K562 (cell line): Measurements from ENCODE around the gene CHMP4B. TPM values are rescaled to one million over a fixed set of nuclear protein-coding genes. Genes with fewer than 3 reads are reported as not detected.

Experiments
- ATAC-seq: fragments of 200-7000 bp; cut with Tn5 transposase; 3 replicates; pipeline ENCODE4 v1.9.1; 2020; ENCODE audit warnings: moderate library complexity
- BruUV-seq: library from RNA; stranded (reverse); fragments of 400-500 nt; replicated peaks from 2 replicates; lab custom pipeline; 2021; lab: Mats Ljungman, UMichigan
- CTCF ChIA-PET: fragments of 300-600 bp; formaldehyde crosslinking; extraction: SDS; loops from one replicate; lab custom pipeline; 2021; ENCODE audit warnings: low intra/inter-chr PET ratio; lab: Yijun Ruan, JAX
- POLR2A ChIA-PET: fragments of 300-600, 350-650 bp; sonication (Branson Sonifier 250); formaldehyde crosslinking; extraction: SDS; loops from one replicate; lab custom pipeline; 2021; ENCODE audit warnings: antibody characterized with exemption, inconsistent platforms; lab: Yijun Ruan, JAX
- DNase-seq, 4 experiments: peaks; one replicate each; pipeline versions ENCODE4 v3.0.0 to v3.0.0-alpha.2; 2011 to 2018; ENCODE audit warnings: low spot score in 3 of 4, mixed read lengths in 3 of 4; ENCODE audit errors: extremely low read depth in 1 of 4
- FAIRE-seq: peaks from 2 replicates; lab custom pipeline; 2011; peaks lifted over from hg19 to GRCh38; lab: Jason Lieb, UNC
- H2AFZ ChIP-seq: 2 replicates; pipeline ENCODE4 v1.6.0; 2011; ENCODE audit warnings: low read depth, low read length, control low read depth, inconsistent platforms
- H3K27ac ChIP-seq: fragments of 200-600 bp; 3 replicates; pipeline ENCODE4 v1.8.0; 2011; ENCODE audit warnings: low read depth, mild to moderate bottlenecking, control low read depth, inconsistent platforms, low read length, moderate library complexity, mixed read lengths; ENCODE audit errors: extremely low read depth
- H3K27me3 ChIP-seq, 2 experiments: fragments of 300-600 bp in 1 of 2; 2 replicates in 1 of 2; 3 replicates in 1 of 2; pipeline versions ENCODE4 v1.6.0 to v1.8.0; 2011; ENCODE audit warnings: inconsistent platforms in 2 of 2, low read length in 2 of 2, mild to moderate bottlenecking in 1 of 2, mixed read lengths in 1 of 2, moderate library complexity in 1 of 2; ENCODE audit not compliant: control insufficient read depth in 2 of 2, insufficient read depth in 2 of 2
- H3K36me3 ChIP-seq: fragments of 300-600 bp; 3 replicates; pipeline ENCODE4 v1.8.0; 2011; ENCODE audit warnings: mild to moderate bottlenecking, low read length, inconsistent platforms; ENCODE audit not compliant: control insufficient read depth, insufficient read depth
- H3K4me1 ChIP-seq, 2 experiments: fragments of 200-600 bp in 1 of 2; replicated peaks in 1 of 2; 2 replicates in 1 of 2; 3 replicates in 1 of 2; pipeline versions ENCODE4 v1.5.1 to v1.8.0; 2011; ENCODE audit warnings: inconsistent platforms in 2 of 2, low read length in 2 of 2, mild to moderate bottlenecking in 1 of 2, mixed read lengths in 1 of 2, moderate library complexity in 1 of 2; ENCODE audit not compliant: control insufficient read depth in 2 of 2, insufficient read depth in 2 of 2
- H3K4me2 ChIP-seq: 2 replicates; pipeline ENCODE4 v1.6.1; 2011; ENCODE audit warnings: low read length, control low read depth, inconsistent platforms, mixed read lengths; ENCODE audit not compliant: insufficient read depth
- H3K4me3 ChIP-seq: fragments of 200-600 bp; sonication (generic), shearing (Covaris generic); 2 replicates; pipeline ENCODE4 v1.5.1; 2016; ENCODE audit warnings: control low read depth, inconsistent platforms
- H3K79me2 ChIP-seq: fragments of 200-600 bp; 3 replicates; pipeline ENCODE4 v1.8.0; 2011; ENCODE audit warnings: low read length, inconsistent platforms; ENCODE audit not compliant: control insufficient read depth, insufficient read depth
- H3K9ac ChIP-seq, 2 experiments: 2 replicates each; pipeline versions ENCODE4 v1.6.0 to v1.6.1; 2011; ENCODE audit warnings: low read depth in 2 of 2, low read length in 2 of 2, control low read depth in 1 of 2, inconsistent platforms in 1 of 2, mild to moderate bottlenecking in 1 of 2, mixed read lengths in 1 of 2; ENCODE audit not compliant: insufficient read depth in 1 of 2
- H3K9me1 ChIP-seq: one replicate; pipeline ENCODE4 v1.6.0; 2011; ENCODE audit warnings: inconsistent platforms, mild to moderate bottlenecking, low read length, moderate library complexity; ENCODE audit not compliant: control insufficient read depth, insufficient read depth
- H3K9me3 ChIP-seq: replicated peaks from 2 replicates; pipeline ENCODE4 v1.5.1; 2011; ENCODE audit warnings: low read depth, low read length, inconsistent platforms; ENCODE audit not compliant: control insufficient read depth, insufficient read depth
- H4K20me1 ChIP-seq: replicated peaks from 2 replicates; pipeline ENCODE4 v1.6.1; 2011; ENCODE audit warnings: low read length, inconsistent platforms, mixed read lengths; ENCODE audit not compliant: control insufficient read depth, insufficient read depth
- KDM1A ChIP-seq, 2 experiments: fragments of 450-650 bp; IDR thresholded peaks; 2 replicates each; pipeline ENCODE4 v1.6.1; 2016; ENCODE audit warnings: mild to moderate bottlenecking in 2 of 2
- RBM22 ChIP-seq: fragments of 200-400 bp; formaldehyde crosslinking; IDR thresholded peaks from 2 replicates; pipeline ENCODE4 v1.6.1; 2018; ENCODE audit warnings: low read length, low read depth; ENCODE audit not compliant: poor library complexity, severe bottlenecking
- WGBS: fragments of 100-300 bp; shearing (Covaris generic); methylation state at CpG from one replicate; pipeline ENCODE4 v1.1.6; 2016; ENCODE audit warnings: low coverage, mixed read lengths; ENCODE audit not compliant: insufficient coverage; ENCODE audit errors: missing lambda C conversion rate; 5-methylcytosine and 5-hydroxymethylcytosine counted together
- in situ Hi-C: fragments of 300-500 bp; cut with MboI; formaldehyde crosslinking; loops from 4 replicates; pipeline ENCODE4 v1.15.0; 2018; ENCODE audit warnings: inconsistent platforms, mixed read lengths
- intact Hi-C: fragments of 100-400 bp; cut with micrococcal nuclease; formaldehyde crosslinking; loops from 2 replicates; pipeline ENCODE4 v1.14.2; 2022
- polyA plus RNA-seq, 8 experiments: library from polyadenylated mRNA; depleted of rRNA in 4 of 8; stranded (reverse) in 5 of 8; unstranded in 3 of 8; fragments of >200 nt; fragmentation: Nextera tagmentation in 2 of 8; fragmentation: Illumina TruSeq in 1 of 8; extraction: Ambion mirVana in 2 of 8; extraction: Trizol in 1 of 8; gene quantifications; 2 replicates each; pipeline versions ENCODE4 v1.2.1 to v1.2.3, GENCODE V29; 2011 to 2014; ENCODE audit warnings: inconsistent platforms in 1 of 8, missing spikeins in 1 of 8
- total RNA-seq, 7 experiments: library from RNA; depleted of rRNA in 6 of 7; stranded (reverse); fragments of >200 nt in 6 of 7; fragmentation: Illumina TruSeq in 2 of 7; extraction: Trizol in 2 of 7; gene quantifications; 2 replicates each; pipeline versions ENCODE4 v1.2.1 to v1.2.3, GENCODE V29; 2011 to 2021; ENCODE audit warnings: low replicate concordance in 1 of 7

The CHMP4B gene
- total and polyA plus RNA-seq, 9 of the 15 experiments (the other 6 are each of a cell fraction or from before 2014, with no cell fraction given), result 1.8 to 64.7 (median 31.8) TPM

- no peak for FAIRE-seq
- no peak overlapping the region for H2AFZ ChIP-seq
- H3K9me3 ChIP-seq, result no peaks in the 10 kb centered on the region
- H3K36me3 ChIP-seq, result peaks cover 51% of the 10 kb centered on the region; the same call in 2 of the 3 replicates
- no peak overlapping the region for H3K4me2 ChIP-seq
- ChIA-PET CTCF (no interaction called here), POLR2A (interaction anchor here (0.6 to 1.7 kb wide), 4 partner anchors 10 to 262 kb away, joined by 3 to 6 read pairs (median 3); no protein-coding TSS in a partner anchor)
- peaks cover 6% of the 10 kb centered on the region; the same call in 1 of the 2 replicates for H4K20me1 ChIP-seq
- in situ Hi-C loops (no loop called here), intact Hi-C loops (no loop called here)
- no peak for ATAC-seq
- H3K9ac ChIP-seq, result no peak overlapping the region
- no peak for DNase-seq
- no peaks in the 10 kb centered on the region for H3K4me1 ChIP-seq
- 83% methylated on average over 13 of the region's 13 CpGs for WGBS
- TF ChIP-seq RBM22 (no peak), KDM1A (IDR thresholded peaks at IDR 0.05) (peak; percentile 58 to 67; a peak in 3 of 4 replicates)
- H3K27me3 ChIP-seq, result no peaks in the 10 kb centered on the region
- H3K9me1 ChIP-seq, result no peaks in the 10 kb centered on the region
- H3K27ac ChIP-seq, result no peak overlapping the region
- BruUV-seq, result no TSS peak
- no peak overlapping the region for H3K4me3 ChIP-seq
- H3K79me2 ChIP-seq, result peaks cover 12% of the 10 kb centered on the region; the same call in 2 of the 3 replicates
Observed at GRCh38 chr20:33851842-33852466, 40.8 kb downstream of the CHMP4B start.
